Stimulated activated CD4-positive, alpha-beta T cell treated with anti-CD3 and anti-CD28 coated beads, Interleukin-2, amount 100 ng/mL, for 24 hours (primary cell): ENCODE data around the gene ELAVL1.
"Not testable (repeated sequence)": the region's sequence is repeated elsewhere in the genome, so short reads cannot be mapped to it uniquely, and the experiment has no call there.

ENCODE experiments used
- DNase-seq, 2 donors: peaks; one replicate each; pipeline ENCODE4 v3.0.0-alpha.2; 2020

Gene ELAVL1

GRCh38 chr19:7968008-7968795 is 37.2 kb downstream of the ELAVL1 start:
- no peak for DNase-seq

GRCh38 chr19:7965921-7966665 is 39.3 kb downstream of the ELAVL1 start:
- no peak for DNase-seq

GRCh38 chr19:7965259-7965841 is 40.1 kb downstream of the ELAVL1 start:
- DNase-seq = no peak

- DNase-seq = no peak
Observed at GRCh38 chr19:7963566-7963965, 41.9 kb downstream of the ELAVL1 start.

- DNase-seq = no peak
Observed at GRCh38 chr19:7962644-7963268, 42.7 kb downstream of the ELAVL1 start.

GRCh38 chr19:7961920-7962626 is 43.4 kb downstream of the ELAVL1 start:
- DNase-seq = no peak

GRCh38 chr19:7961082-7961481 is 44.4 kb downstream of the ELAVL1 start:
- not testable (repeated sequence) for DNase-seq

GRCh38 chr19:7959211-7959610 is 46.2 kb downstream of the ELAVL1 start:
- no peak for DNase-seq

- DNase-seq = no peak
Observed at GRCh38 chr19:7955696-7956095, 49.7 kb downstream of the ELAVL1 start.

- DNase-seq = no peak
Observed at GRCh38 chr19:7953576-7953975, 51.9 kb downstream of the ELAVL1 start.

GRCh38 chr19:7953060-7953459 is 52.4 kb downstream of the ELAVL1 start:
- DNase-seq = no peak

GRCh38 chr19:7947939-7948338 is 57.5 kb downstream of the ELAVL1 start:
- DNase-seq = no peak

GRCh38 chr19:7944177-7944761 is 61.2 kb downstream of the ELAVL1 start:
- DNase-seq = peak; percentile 91 to 92

- peak; percentile 98 for DNase-seq
Observed at GRCh38 chr19:7943444-7944176, 61.8 kb downstream of the ELAVL1 start, which contains the start of gene TIMM44. Gene TIMM44, minus strand, starts transcription at chr19:7943666. Its CDS starts 15 bp downstream, at chr19:7943651.

GRCh38 chr19:7942981-7943443 is 62.4 kb downstream of the ELAVL1 start:
- no peak for DNase-seq

GRCh38 chr19:7941895-7942596 is 63.4 kb downstream of the ELAVL1 start:
- DNase-seq = no peak

- no peak for DNase-seq
Observed at GRCh38 chr19:7940841-7941240, 64.6 kb downstream of the ELAVL1 start.

GRCh38 chr19:7934766-7935165 is 70.7 kb downstream of the ELAVL1 start:
- no peak for DNase-seq

GRCh38 chr19:7933828-7934725 is 71.4 kb downstream of the ELAVL1 start:
- DNase-seq = no peak

- DNase-seq = no peak
Observed at GRCh38 chr19:7933411-7933810, 72.0 kb downstream of the ELAVL1 start.
